K562 (cell line): ENCODE data around the gene ICE2. TPM values are rescaled to one million over a fixed set of nuclear protein-coding genes. Genes with fewer than 3 reads are reported as not detected.

ENCODE experiments used
- ATAC-seq: fragments of 200-7000 bp; cut with Tn5 transposase; 3 replicates; pipeline ENCODE4 v1.9.1; 2020; ENCODE audit warnings: moderate library complexity
- BruUV-seq: library from RNA; stranded (reverse); fragments of 400-500 nt; replicated peaks from 2 replicates; lab custom pipeline; 2021; lab: Mats Ljungman, UMichigan
- CTCF ChIA-PET: fragments of 300-600 bp; formaldehyde crosslinking; extraction: SDS; loops from one replicate; lab custom pipeline; 2021; ENCODE audit warnings: low intra/inter-chr PET ratio; lab: Yijun Ruan, JAX
- POLR2A ChIA-PET: fragments of 300-600, 350-650 bp; sonication (Branson Sonifier 250); formaldehyde crosslinking; extraction: SDS; loops from one replicate; lab custom pipeline; 2021; ENCODE audit warnings: antibody characterized with exemption, inconsistent platforms; lab: Yijun Ruan, JAX
- DNase-seq, 4 experiments: peaks; one replicate each; pipeline versions ENCODE4 v3.0.0 to v3.0.0-alpha.2; 2011 to 2018; ENCODE audit warnings: low spot score in 3 of 4, mixed read lengths in 3 of 4; ENCODE audit errors: extremely low read depth in 1 of 4
- FAIRE-seq: peaks from 2 replicates; lab custom pipeline; 2011; peaks lifted over from hg19 to GRCh38; lab: Jason Lieb, UNC
- H2AFZ ChIP-seq: 2 replicates; pipeline ENCODE4 v1.6.0; 2011; ENCODE audit warnings: low read depth, low read length, control low read depth, inconsistent platforms
- H3K27ac ChIP-seq: fragments of 200-600 bp; 3 replicates; pipeline ENCODE4 v1.8.0; 2011; ENCODE audit warnings: low read depth, mild to moderate bottlenecking, control low read depth, inconsistent platforms, low read length, moderate library complexity, mixed read lengths; ENCODE audit errors: extremely low read depth
- H3K27me3 ChIP-seq, 2 experiments: fragments of 300-600 bp in 1 of 2; 2 replicates in 1 of 2; 3 replicates in 1 of 2; pipeline versions ENCODE4 v1.6.0 to v1.8.0; 2011; ENCODE audit warnings: inconsistent platforms in 2 of 2, low read length in 2 of 2, mild to moderate bottlenecking in 1 of 2, mixed read lengths in 1 of 2, moderate library complexity in 1 of 2; ENCODE audit not compliant: control insufficient read depth in 2 of 2, insufficient read depth in 2 of 2
- H3K36me3 ChIP-seq: fragments of 300-600 bp; 3 replicates; pipeline ENCODE4 v1.8.0; 2011; ENCODE audit warnings: mild to moderate bottlenecking, low read length, inconsistent platforms; ENCODE audit not compliant: control insufficient read depth, insufficient read depth
- H3K4me1 ChIP-seq, 2 experiments: fragments of 200-600 bp in 1 of 2; replicated peaks in 1 of 2; 2 replicates in 1 of 2; 3 replicates in 1 of 2; pipeline versions ENCODE4 v1.5.1 to v1.8.0; 2011; ENCODE audit warnings: inconsistent platforms in 2 of 2, low read length in 2 of 2, mild to moderate bottlenecking in 1 of 2, mixed read lengths in 1 of 2, moderate library complexity in 1 of 2; ENCODE audit not compliant: control insufficient read depth in 2 of 2, insufficient read depth in 2 of 2
- H3K4me2 ChIP-seq: 2 replicates; pipeline ENCODE4 v1.6.1; 2011; ENCODE audit warnings: low read length, control low read depth, inconsistent platforms, mixed read lengths; ENCODE audit not compliant: insufficient read depth
- H3K4me3 ChIP-seq: fragments of 200-600 bp; sonication (generic), shearing (Covaris generic); 2 replicates; pipeline ENCODE4 v1.5.1; 2016; ENCODE audit warnings: control low read depth, inconsistent platforms
- H3K79me2 ChIP-seq: fragments of 200-600 bp; 3 replicates; pipeline ENCODE4 v1.8.0; 2011; ENCODE audit warnings: low read length, inconsistent platforms; ENCODE audit not compliant: control insufficient read depth, insufficient read depth
- H3K9ac ChIP-seq, 2 experiments: 2 replicates each; pipeline versions ENCODE4 v1.6.0 to v1.6.1; 2011; ENCODE audit warnings: low read depth in 2 of 2, low read length in 2 of 2, control low read depth in 1 of 2, inconsistent platforms in 1 of 2, mild to moderate bottlenecking in 1 of 2, mixed read lengths in 1 of 2; ENCODE audit not compliant: insufficient read depth in 1 of 2
- H3K9me1 ChIP-seq: one replicate; pipeline ENCODE4 v1.6.0; 2011; ENCODE audit warnings: inconsistent platforms, mild to moderate bottlenecking, low read length, moderate library complexity; ENCODE audit not compliant: control insufficient read depth, insufficient read depth
- H3K9me3 ChIP-seq: replicated peaks from 2 replicates; pipeline ENCODE4 v1.5.1; 2011; ENCODE audit warnings: low read depth, low read length, inconsistent platforms; ENCODE audit not compliant: control insufficient read depth, insufficient read depth
- H4K20me1 ChIP-seq: replicated peaks from 2 replicates; pipeline ENCODE4 v1.6.1; 2011; ENCODE audit warnings: low read length, inconsistent platforms, mixed read lengths; ENCODE audit not compliant: control insufficient read depth, insufficient read depth
- ATF2 ChIP-seq: sonication (generic); formaldehyde crosslinking; IDR thresholded peaks from 2 replicates; pipeline ENCODE4 v1.8.1; 2022; ENCODE audit warnings: missing genetic modification reagents
- ATF7 ChIP-seq: fragments of 450-650 bp; IDR thresholded peaks from 2 replicates; pipeline ENCODE4 v1.7.1; 2014; ENCODE audit warnings: mild to moderate bottlenecking, moderate library complexity
- C11orf30 ChIP-seq: fragments of 450-650 bp; IDR thresholded peaks from 2 replicates; pipeline ENCODE4 v1.6.1; 2016; ENCODE audit warnings: low read depth, mild to moderate bottlenecking
- CBFB ChIP-seq: sonication (generic); formaldehyde crosslinking; IDR thresholded peaks from 2 replicates; pipeline ENCODE4 v1.4.0; 2020; ENCODE audit warnings: mild to moderate bottlenecking, missing genetic modification reagents
- CHAMP1 ChIP-seq: fragments of 450-650 bp; IDR thresholded peaks from 2 replicates; pipeline ENCODE4 v1.6.1; 2016; ENCODE audit warnings: mild to moderate bottlenecking
- ETS1 ChIP-seq: conservative IDR thresholded peaks from 2 replicates; pipeline ENCODE4 v1.6.1; 2011; ENCODE audit warnings: low read depth, mild to moderate bottlenecking, low read length; ENCODE audit not compliant: control insufficient read depth
- HCFC1 ChIP-seq: IDR thresholded peaks from 2 replicates; pipeline ENCODE4 v1.6.1; 2012; ENCODE audit warnings: low read depth, low read length, improper control_type of control experiment
- SMAD2 ChIP-seq: fragments of 150-350 bp; IDR thresholded peaks from 2 replicates; pipeline ENCODE4 v1.6.1; 2014; ENCODE audit warnings: low read depth, mild to moderate bottlenecking, low read length
- ZNF140 ChIP-seq: fragments of 250-450 bp; sonication (Bioruptor Pico); IDR thresholded peaks from 2 replicates; pipeline ENCODE4 v1.8.0; 2021; ENCODE audit warnings: moderate library complexity, mild to moderate bottlenecking, inconsistent platforms
- ZNF316 ChIP-seq: fragments of 450-650 bp; IDR thresholded peaks from 2 replicates; pipeline ENCODE4 v1.6.1; 2016
- WGBS: fragments of 100-300 bp; shearing (Covaris generic); methylation state at CpG from one replicate; pipeline ENCODE4 v1.1.6; 2016; ENCODE audit warnings: low coverage, mixed read lengths; ENCODE audit not compliant: insufficient coverage; ENCODE audit errors: missing lambda C conversion rate; 5-methylcytosine and 5-hydroxymethylcytosine counted together
- in situ Hi-C: fragments of 300-500 bp; cut with MboI; formaldehyde crosslinking; loops from 4 replicates; pipeline ENCODE4 v1.15.0; 2018; ENCODE audit warnings: inconsistent platforms, mixed read lengths
- intact Hi-C: fragments of 100-400 bp; cut with micrococcal nuclease; formaldehyde crosslinking; loops from 2 replicates; pipeline ENCODE4 v1.14.2; 2022
- polyA plus RNA-seq, 8 experiments: library from polyadenylated mRNA; depleted of rRNA in 4 of 8; stranded (reverse) in 5 of 8; unstranded in 3 of 8; fragments of >200 nt; fragmentation: Nextera tagmentation in 2 of 8; fragmentation: Illumina TruSeq in 1 of 8; extraction: Ambion mirVana in 2 of 8; extraction: Trizol in 1 of 8; gene quantifications; 2 replicates each; pipeline versions ENCODE4 v1.2.1 to v1.2.3, GENCODE V29; 2011 to 2014; ENCODE audit warnings: inconsistent platforms in 1 of 8, missing spikeins in 1 of 8
- total RNA-seq, 7 experiments: library from RNA; depleted of rRNA in 6 of 7; stranded (reverse); fragments of >200 nt in 6 of 7; fragmentation: Illumina TruSeq in 2 of 7; extraction: Trizol in 2 of 7; gene quantifications; 2 replicates each; pipeline versions ENCODE4 v1.2.1 to v1.2.3, GENCODE V29; 2011 to 2021; ENCODE audit warnings: low replicate concordance in 1 of 7
- TF ChIP-seq, protein P1 (sequence below): IDR thresholded peaks from 2 replicates; pipeline ENCODE4 v1.6.1; 2014; ENCODE audit warnings: antibody characterized with exemption

Gene ICE2
- total and polyA plus RNA-seq, 9 of the 15 experiments (the other 6 are each of a cell fraction or from before 2014, with no cell fraction given), result 21.8 to 87.9 (median 58.1) TPM

DNA sequence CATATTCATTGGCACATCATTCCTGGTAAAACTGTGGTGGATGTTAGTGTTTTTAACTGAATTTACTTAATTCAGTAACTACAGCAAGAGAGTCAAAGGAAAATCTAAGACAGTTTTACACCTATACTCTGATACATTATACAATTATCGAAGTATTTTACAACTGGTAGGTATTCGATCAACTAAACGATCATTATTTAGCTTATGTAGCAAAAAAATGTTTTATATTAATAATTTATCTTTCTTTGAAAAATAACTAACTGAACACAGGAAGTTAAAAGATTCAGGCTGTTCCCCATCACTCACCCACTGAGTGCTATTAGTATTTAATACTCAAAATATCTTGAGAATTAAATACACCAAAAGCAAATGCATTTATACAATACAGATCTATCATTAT is 21.0 kb downstream of the ICE2 start:
- CTCF ChIA-PET, result no interaction called here
- FAIRE-seq, result no peak

More for the DNA sequence above, 21.0 kb downstream of the ICE2 start:
- no peak overlapping the region for H2AFZ ChIP-seq
- H3K9me1 ChIP-seq, result no peaks in the 10 kb centered on the region
- WGBS, result 98% methylated on average over 3 of the region's 3 CpGs
- peaks cover 58% of the 10 kb centered on the region for H3K36me3 ChIP-seq
- H3K9ac ChIP-seq, result no peak overlapping the region
- POLR2A ChIA-PET, result no interaction called here
- no peak overlapping the region for H3K27ac ChIP-seq
- H4K20me1 ChIP-seq, result no peaks in the 10 kb centered on the region
- no peaks in the 10 kb centered on the region for H3K79me2 ChIP-seq
- no TSS peak for BruUV-seq
- no peak for DNase-seq
- no peaks in the 10 kb centered on the region for H3K9me3 ChIP-seq
- H3K4me3 ChIP-seq, result no peak overlapping the region
- ATAC-seq, result no peak
- no peaks in the 10 kb centered on the region for H3K27me3 ChIP-seq
- in situ Hi-C loops (no loop called here), intact Hi-C loops (no loop called here)
- no peak overlapping the region for H3K4me2 ChIP-seq
- TF ChIP-seq, protein P1, sequence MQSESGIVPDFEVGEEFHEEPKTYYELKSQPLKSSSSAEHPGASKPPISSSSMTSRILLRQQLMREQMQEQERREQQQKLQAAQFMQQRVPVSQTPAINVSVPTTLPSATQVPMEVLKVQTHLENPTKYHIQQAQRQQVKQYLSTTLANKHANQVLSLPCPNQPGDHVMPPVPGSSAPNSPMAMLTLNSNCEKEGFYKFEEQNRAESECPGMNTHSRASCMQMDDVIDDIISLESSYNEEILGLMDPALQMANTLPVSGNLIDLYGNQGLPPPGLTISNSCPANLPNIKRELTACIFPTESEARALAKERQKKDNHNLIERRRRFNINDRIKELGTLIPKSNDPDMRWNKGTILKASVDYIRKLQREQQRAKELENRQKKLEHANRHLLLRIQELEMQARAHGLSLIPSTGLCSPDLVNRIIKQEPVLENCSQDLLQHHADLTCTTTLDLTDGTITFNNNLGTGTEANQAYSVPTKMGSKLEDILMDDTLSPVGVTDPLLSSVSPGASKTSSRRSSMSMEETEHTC, result no peak
- TF ChIP-seq ZNF316 (peak; percentile 78), SMAD2 (no peak), C11orf30 (peak; percentile 54; the same call in 1 of the 2 replicates), ETS1 (no peak), HCFC1 (no peak), ATF7 (no peak), CBFB (no peak), ATF2 (CRISPR knock-in tag) (no peak), ZNF140 (no peak), CHAMP1 (no peak)
- H3K4me1 ChIP-seq, result no peaks in the 10 kb centered on the region
